HG03520 (cell line): ENCODE data around the gene OR4D2.
"Not testable (repeated sequence)": the region's sequence is repeated elsewhere in the genome, so short reads cannot be mapped to it uniquely, and the experiment has no call there.

Experiments
- ATAC-seq: cut with Tn5 transposase; IDR thresholded peaks from one replicate; pipeline ENCODE4 v1.9.1; 2021; ENCODE audit warnings: mild to moderate bottlenecking, moderate library complexity; ENCODE audit not compliant: unreplicated experiment

The OR4D2 gene

DNA sequence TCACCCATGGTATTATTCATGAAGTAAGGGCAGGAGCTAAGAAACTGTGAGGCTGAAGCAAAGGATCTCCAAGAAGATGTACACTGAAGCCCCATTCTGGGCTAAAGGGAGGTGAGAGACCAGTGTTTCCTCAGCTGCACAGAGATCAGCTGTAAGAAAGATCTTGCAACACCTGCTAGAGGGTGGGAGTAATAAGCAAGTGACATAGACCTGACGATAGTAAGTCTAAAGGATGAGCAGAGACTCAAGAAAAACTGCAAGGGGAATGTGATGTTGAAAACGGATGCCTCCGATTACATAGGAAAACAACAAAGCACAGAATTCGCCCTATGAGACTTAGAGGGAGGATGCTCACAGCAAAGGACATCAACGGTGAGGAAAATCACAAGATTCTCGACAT lies at the start of gene OR4D2:
TSS of gene OR4D2 (plus strand) at position 301 of the 400 bp plus-strand sequence. CDS start 2,674 bp downstream, outside the sequence.
- ATAC-seq: no peak

DNA sequence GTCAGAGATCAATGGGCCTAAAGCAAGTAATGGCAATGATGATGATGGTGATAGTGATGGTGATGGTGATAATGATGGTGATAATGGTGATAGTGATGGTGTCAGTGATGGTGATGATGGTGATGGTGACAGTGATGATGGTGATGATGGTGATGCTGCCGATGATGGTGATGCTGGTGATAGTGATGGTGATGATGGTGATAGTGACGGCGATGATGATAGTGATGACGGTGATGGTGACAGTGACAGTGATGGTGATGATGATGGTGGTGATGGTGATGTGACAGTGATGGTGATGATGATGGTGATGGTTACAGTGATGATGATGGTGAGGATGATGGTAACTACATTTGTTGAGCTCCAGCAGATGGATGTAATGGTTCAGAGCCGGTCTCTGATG lies 49.4 kb upstream of the OR4D2 start:
- ATAC-seq: no peak

DNA sequence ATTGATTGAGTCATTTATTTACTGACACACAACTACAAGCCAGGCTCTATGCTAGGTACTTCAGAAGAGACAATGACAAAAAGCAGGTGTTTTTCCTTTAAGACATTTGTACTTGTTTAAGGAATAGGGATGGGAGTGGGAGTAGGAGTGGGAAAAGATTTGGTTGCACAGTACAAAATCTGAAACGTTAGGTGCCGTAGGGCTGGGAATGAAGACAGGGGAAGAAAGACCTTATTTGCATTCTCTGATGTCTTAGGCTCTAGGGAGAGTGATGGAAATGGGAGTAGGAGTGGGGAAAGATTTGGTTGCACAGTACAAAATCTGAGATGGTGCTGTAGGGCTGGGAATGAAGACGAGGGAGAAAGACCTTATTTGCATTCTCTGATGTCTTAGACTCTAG lies 47.3 kb upstream of the OR4D2 start:
- no peak for ATAC-seq

DNA sequence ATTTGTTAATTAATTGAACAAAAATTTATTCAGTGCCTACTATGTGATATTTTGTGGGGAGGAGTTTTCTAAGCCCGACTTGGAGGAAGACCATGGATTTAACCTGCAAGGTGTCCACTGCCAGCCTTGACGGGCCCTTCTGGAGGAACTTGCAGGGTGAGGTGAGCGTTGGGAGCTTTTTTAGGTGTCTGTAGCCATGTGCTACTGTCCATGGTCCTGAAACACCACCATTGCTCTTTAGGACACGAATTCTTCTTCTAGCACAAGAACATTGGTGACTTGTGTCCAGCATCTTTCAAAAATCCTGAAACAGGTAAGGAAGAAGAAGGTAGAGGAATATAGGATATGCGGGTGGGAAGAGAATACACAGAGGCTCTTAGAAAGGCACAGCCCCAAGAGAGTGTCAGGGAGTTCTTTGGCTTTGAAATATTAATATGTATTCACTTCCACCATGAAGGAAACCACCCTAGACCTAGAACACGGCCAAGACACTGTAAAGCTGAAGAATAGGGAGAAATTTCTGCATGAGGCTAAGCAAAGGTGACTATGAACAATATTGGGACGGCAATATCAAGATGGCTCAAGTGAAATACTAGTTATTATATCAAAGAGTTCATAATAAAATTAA lies 46.5 kb upstream of the OR4D2 start:
- ATAC-seq: no peak

DNA sequence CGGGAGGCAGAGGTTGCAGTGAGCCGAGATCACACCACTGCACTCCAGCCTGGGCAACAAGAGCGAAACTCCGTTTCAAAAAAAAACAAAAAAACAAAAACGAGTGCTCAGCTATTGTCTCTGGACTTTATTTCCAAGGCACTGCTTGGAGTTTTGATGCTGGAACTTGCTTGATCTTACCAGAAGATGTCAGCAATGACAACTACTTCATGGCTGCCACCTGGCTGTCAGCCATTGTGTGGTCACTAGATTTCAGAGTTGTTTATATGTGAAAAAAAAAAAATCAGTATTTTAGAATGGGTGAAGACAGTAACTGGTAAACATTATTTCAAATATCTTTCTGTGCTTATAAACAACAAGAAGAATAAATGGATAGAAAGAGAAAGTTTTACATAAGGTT lies 44.9 kb upstream of the OR4D2 start:
- ATAC-seq: no peak

DNA sequence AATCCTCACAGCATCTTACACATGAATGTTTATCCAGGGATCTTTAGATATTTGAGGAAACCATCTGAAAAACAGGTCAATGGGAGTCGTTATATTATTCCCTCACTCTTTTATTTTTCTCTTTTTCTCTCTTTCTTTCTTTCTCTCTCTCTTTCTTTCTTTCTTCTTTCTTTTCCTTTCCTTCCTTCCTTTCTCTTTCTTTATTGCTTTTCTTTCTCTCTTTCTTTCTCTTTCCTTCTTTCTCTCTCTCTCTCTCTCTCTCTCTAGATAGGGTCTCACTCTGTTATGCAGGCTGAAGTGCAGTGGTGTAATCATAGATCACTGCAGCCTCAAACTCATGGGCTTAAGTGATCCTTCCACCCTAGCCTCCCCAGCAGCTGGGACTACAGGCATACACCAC lies 38.9 kb upstream of the OR4D2 start:
- no peak for ATAC-seq

DNA sequence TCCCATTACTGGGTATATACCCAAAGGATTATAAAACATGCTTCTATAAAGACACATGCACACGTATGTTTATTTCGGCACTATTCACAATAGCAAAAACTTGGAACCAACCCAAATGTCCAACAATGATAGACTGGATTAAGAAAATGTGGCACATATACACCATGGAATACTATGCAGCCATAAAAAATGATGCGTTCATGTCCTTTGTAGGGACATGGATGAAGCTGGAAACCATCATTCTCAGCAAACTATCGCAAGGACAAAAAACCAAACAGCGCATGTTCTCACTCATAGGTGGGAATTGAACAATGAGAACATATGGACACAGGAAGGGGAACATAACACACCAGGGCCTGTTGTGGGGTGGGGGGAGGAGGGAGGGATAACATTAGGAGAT lies 34.1 kb upstream of the OR4D2 start:
- ATAC-seq: not testable (repeated sequence)

DNA sequence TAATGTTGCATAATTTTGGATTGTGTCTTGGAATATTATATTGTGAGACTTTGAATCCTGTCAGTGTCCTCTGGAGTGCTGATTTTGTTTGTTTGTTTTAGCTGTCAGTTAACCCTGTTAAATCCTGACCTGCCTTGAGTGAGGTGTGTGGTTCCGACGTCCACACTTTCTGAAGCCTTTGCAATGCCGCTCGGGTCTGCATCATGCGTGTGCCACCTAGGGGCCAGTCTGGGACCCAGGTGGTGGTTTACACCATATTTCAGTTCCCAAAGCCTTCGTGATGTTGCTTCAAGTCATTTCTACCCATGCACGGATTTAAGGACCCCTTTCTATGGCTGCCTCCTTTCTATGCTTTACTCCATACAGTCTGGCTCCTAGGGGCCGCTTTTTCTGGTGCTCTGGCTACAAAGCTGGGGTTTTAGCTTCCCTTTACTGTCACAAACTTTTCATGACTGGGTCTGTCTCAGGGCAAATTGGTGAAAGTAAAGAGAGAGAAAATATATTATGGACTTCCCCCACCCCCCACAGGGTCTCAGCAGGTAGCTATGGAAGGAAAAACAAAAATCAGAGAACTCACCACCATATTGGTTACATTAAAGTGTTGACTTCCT lies 30.0 kb upstream of the OR4D2 start:
- ATAC-seq: no peak

DNA sequence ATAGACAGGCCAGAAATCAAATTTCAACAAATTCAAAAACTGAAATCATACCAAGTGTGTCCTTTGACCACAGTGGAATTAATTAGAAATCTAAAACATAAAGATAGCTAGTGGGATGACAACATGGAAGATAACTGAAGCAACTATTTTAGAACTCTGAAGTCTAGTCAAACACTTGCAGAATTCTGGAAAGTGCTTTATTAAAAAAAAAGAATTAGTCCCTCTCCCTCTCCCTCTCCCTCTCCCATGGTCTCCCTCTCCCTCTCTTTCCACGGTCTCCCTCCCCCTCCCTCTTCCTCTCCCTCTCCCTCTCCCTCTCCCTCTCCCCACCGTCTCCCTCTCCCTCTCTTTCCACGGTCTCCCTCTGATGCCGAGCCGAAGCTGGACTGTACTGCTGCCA lies 25.3 kb upstream of the OR4D2 start:
- ATAC-seq: no peak

DNA sequence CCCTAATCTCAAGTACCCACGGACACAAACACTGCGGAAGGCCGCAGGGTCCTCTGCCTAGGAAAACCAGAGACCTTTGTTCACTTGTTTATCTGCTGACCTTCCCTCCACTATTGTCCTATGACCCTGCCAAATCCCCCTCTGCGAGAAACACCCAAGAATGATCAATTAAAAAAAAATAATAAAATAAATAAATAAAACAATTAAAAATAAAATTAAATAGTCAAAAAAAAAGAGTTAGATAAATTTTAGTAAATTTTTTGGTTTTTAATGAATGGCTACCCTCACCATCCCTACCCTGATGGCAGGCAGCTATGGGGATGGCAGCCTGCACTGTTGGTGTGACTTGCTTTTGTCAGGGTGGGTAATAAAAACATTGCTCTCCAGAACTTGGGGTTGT lies 23.4 kb upstream of the OR4D2 start:
- not testable (repeated sequence) for ATAC-seq

DNA sequence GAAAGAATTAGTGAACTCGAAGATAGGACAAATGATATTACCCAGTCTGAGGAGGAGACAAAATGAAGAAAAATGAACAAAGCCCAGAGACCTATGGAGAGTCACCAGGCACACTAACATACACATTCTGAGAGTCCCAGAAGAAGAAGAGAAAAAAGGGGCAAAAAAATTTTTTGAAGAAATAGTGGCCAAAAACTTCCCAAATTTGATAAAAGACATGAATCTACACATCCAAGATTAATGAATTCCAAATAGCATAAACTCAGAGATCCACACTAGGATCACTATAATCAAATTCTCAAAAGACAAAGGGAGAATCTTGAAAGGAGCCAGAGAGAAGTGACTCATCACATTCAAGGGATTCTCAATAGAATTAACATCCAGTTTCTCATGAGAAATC lies 22.0 kb upstream of the OR4D2 start:
- no peak for ATAC-seq

DNA sequence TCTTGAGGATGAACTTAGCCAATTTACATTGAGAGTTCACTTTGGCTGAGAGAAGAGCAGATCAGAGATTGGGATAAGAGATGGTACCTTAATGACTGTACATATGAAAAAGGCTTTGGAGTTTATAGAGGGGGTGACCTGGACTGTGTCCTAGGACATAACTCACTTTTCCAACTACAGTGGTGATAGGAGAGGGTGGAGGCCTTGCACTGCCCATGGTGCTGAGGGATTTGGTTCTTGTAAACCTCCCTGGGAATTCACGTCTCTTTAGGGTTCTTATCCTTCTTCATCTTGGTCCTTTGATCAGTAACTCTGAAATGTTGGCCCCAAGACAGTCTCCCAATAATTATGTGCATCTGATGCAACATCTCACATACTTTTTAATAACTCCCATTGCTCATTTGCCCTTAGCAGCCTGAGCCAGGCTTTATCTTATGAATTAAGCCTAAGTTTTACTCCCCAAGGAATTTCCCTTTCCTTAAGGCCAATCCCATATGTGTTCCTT lies 18.8 kb upstream of the OR4D2 start, which contains the start of gene OR4D1:
TSS of gene OR4D1 (plus strand) at position 455 of the 505 bp plus-strand sequence. CDS start 6,770 bp downstream, outside the sequence.
- no peak for ATAC-seq

DNA sequence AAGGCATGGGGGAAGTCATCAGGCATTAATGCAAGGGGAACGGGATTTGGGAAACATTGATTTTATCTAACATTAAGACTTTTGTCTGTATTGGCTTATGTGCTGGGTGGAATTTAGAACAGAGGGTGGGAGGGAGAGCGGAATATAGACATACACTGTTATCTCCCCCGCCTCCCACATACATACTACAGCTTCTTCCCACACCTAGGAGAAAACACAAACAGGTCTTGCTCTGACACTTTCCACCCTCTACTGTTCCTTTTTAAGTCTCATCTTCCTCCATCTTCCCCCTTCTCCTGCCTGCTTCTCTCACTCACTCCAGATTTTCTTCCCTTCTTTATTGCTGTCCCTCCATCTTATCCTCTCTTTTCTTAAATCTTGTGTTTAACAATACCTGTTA lies 18.2 kb upstream of the OR4D2 start:
- ATAC-seq: no peak

DNA sequence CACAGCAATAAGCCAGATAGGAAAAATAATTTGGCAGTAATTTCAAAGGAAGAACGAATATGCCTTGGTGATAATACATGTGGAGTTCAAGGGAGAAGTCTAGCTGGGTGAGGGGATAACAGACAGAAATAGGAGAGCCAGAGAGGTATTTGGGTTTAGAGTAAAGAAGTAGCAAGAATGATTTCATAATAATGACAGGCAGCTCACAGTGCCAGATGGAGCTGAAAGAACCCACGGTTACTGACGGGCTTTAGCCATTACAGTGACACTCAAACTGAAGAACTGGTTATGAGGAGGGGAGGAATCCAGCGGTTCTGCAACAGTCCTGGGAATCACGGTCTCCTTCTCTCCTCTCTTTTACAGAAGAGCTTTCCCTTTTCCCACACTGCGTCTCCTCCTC lies 16.4 kb upstream of the OR4D2 start:
- ATAC-seq: no peak

DNA sequence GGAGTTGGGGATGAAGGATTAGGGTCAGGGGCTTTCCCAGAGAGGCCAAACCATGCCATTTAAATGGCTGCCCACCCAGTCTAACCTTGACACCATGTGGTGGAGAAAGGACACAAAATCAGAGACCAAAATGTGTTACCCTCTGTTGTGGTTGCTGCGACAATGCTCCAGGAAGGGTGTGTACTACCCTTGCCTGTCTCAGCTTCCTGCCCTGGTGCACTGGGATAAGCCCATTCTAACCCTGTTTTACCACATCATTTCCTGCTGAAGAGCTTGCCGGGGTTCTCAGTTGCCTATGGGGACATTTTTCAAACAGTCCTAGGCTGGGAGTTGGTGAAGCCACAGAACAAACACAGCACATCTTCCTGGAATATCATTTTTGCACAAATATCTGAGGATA lies 13.7 kb upstream of the OR4D2 start:
- ATAC-seq: no peak

DNA sequence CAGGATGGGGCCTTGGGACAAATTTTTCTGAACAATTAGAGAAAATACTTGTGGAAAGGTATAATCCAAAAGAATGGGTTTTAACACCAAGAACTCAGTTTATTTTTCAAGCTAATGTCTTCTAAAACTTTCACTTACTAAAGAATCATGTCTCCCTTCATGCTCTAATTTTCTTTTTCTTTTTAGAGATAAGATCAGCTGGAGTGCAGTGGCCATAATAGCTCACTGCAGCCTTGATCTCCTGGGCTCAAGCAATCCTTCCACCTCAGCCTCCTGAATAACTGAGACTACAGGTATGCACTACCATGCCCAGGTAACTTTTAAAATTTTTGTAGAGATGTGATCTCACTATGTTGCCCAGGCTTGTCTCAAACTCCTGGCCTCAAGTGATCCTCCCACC lies 13.1 kb upstream of the OR4D2 start:
- ATAC-seq: no peak

DNA sequence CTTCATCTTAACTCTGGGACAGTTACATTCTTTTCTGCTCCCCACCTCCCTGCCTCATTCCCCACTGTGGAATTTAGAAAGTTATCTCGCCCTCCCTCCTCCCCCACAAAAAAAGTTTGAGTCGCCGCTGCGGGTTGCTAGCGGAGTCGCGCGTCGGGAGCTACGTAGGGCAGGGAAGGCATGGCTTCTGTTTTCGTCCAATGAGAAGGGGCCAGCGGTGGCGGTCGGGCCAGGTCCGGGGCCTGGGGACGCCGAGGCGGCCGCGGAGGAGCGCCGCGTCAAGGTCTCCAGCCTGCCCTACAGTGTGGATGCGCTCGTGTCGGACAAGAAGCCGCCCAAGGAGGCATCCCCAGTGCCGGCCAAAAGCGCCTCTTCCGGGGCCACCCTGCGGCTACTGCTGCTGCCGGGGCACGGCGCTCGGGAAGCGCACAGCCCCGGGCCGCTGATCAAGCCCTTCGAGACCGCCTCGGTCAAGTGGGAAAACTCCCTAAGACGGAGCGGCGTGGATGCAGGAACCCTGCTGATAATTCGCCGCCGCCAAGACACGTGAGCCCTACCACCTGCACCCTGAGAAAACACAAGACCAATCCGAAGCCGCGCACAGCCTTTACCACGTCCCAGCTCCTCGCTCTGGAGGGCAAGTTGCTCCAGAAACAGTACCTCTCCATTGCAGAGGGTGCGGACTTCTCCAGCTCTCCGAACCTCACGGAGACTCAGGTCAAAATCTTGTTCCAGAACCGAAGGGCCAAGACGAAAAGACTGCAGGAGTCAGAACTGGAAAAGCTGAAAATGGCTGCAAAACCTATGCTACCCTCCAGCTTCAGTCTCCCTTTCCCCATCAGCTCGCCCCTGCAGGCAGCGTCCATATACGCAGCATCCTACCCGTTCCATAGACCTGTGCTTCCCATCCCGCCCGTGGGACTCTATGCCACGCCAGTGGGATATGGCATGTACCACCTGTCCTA lies 9.7 kb upstream of the OR4D2 start:
- no peak for ATAC-seq

DNA sequence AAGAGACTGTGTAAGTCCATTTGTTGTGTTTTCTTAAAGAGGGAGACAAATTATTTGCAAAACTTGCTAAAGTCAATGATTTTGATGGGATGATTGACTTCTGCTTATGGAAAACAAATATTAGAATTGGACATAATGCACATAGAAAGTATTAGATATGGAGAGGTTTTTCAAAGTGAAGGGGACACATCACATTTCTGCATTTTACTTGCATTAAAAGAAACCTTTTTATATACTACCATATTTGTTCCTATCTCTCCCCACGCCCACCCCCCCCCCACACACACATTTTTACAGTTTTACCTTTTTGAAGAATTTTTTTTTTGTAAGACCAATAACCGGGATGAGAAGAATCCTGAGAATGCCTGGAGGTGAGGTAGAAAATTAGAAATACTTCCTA lies 8.6 kb upstream of the OR4D2 start:
- ATAC-seq: no peak

DNA sequence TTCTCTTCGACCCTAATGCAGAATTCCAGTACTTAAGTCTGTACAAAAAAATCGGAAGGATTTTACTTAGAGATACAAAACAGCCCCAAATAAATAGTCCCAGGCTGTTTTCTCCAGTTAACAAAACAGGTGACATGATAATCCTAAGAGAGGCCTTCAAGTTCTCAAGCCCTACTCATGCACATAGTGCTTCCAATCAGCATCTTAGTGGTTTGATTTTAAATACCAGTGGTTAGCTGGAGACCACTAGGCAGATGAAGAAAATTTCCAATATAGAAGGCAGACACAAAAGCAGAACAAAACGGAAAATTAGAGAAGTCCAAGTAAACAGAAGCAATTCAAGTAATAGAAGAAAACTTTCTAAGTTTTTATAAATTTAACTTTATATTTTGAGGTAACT lies 5.2 kb upstream of the OR4D2 start:
- ATAC-seq: no peak

DNA sequence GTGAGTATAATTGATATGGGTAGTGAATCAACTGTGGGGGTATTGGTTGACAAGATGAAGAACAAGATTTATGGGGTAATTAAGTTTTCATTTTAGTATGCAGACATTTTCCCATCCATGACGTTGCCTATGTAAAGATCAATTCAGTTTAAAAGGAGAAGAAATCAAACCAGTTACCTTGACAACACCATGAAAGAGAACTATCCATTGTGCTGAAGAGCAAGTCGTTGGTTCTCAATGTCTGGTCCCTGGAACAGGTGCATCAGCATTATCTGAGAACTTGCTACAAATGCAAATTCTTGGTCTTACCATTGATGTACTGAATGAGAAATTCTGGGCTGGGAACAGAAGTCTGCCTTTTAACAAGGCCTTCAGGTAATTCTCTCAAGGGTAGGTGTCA lies 801 bp upstream of the OR4D2 start:
- no peak for ATAC-seq

DNA sequence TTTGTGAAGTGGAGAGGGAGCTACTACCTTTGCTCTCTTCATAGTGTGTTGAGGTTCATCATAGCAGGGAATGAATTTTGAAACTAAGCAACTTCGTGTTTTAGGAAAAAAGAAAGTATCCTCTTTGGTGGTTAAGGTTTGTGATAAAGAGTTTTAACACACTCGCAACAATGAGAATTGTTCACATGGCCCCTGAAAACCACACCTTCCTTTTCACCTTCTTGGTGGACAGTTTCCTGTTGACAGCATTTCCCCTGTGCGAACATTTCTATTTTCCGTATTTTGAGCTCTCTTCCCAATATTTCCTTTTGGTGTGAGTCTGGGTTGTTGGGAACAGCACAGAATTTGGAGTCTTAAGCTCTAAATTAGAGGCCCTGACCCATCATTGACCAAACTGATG lies 3.8 kb downstream of the OR4D2 start:
- no peak for ATAC-seq
